Muscle of back (tissue), 11 donors: ENCODE results near the gene PARG. TPM values are rescaled to one million over a fixed set of nuclear protein-coding genes. Genes with fewer than 3 reads are reported as not detected.
"Not testable (repeated sequence)": the region's sequence is repeated elsewhere in the genome, so short reads cannot be mapped to it uniquely, and the experiment has no call there.

Source experiments
- DNase-seq, 3 donors: peaks; one replicate each; pipeline versions ENCODE4 v3.0.0 to v3.0.0-alpha.2; 2013
- polyA plus RNA-seq, 10 donors: library from polyadenylated mRNA; unstranded; fragments of 120-200 nt; gene quantifications; one replicate each; pipeline ENCODE4 v1.2.1, GENCODE V29; 2013; ENCODE audit not compliant: insufficient read length in 10 of 10

PARG gene
- polyA plus RNA-seq, 10 donors, result 14.9 to 21.3 (median 18.4) TPM

- DNase-seq, result peak in 1 of 3 donors; percentile 1
Measured at GRCh38 chr10:49908290-49909080, 33.3 kb downstream of the PARG start.

GRCh38 chr10:49903829-49904228 lies 38.0 kb downstream of the PARG start:
- DNase-seq, result not testable (repeated sequence)

GRCh38 chr10:49900406-49900805 lies 41.4 kb downstream of the PARG start:
- not testable (repeated sequence) for DNase-seq

GRCh38 chr10:49899999-49900398 lies 41.8 kb downstream of the PARG start:
- DNase-seq, result not testable (repeated sequence)

GRCh38 chr10:49890025-49890424 lies 51.8 kb downstream of the PARG start:
- DNase-seq, result not testable (repeated sequence)

GRCh38 chr10:49884739-49885331 lies 57.0 kb downstream of the PARG start:
- DNase-seq, result not testable (repeated sequence)

GRCh38 chr10:49883852-49884251 lies 58.0 kb downstream of the PARG start:
- not testable (repeated sequence) for DNase-seq

- DNase-seq, result not testable (repeated sequence)
Measured at GRCh38 chr10:49882327-49882726, 59.5 kb downstream of the PARG start.

GRCh38 chr10:49872740-49873139 lies 69.1 kb downstream of the PARG start:
- not testable (repeated sequence) for DNase-seq

- DNase-seq, result not testable (repeated sequence)
Measured at GRCh38 chr10:49871462-49871861, 70.4 kb downstream of the PARG start.

GRCh38 chr10:49859933-49860332 lies 81.9 kb downstream of the PARG start:
- DNase-seq, result not testable (repeated sequence)

- not testable (repeated sequence) for DNase-seq
Measured at GRCh38 chr10:49858697-49859382, 83.0 kb downstream of the PARG start.

GRCh38 chr10:49849520-49849919 lies 92.3 kb downstream of the PARG start:
- DNase-seq, result not testable (repeated sequence)

GRCh38 chr10:49844775-49845595 lies 96.8 kb downstream of the PARG start:
- no peak for DNase-seq

GRCh38 chr10:49842333-49842628 lies 99.5 kb downstream of the PARG start:
- DNase-seq, result not testable (repeated sequence)

GRCh38 chr10:49841615-49842332 lies 100.1 kb downstream of the PARG start:
- DNase-seq, result no peak

- no peak for DNase-seq
Measured at GRCh38 chr10:49837685-49838084, 104.1 kb downstream of the PARG start.

GRCh38 chr10:49837051-49837478 lies 104.8 kb downstream of the PARG start:
- DNase-seq, result no peak

- no peak for DNase-seq
Measured at GRCh38 chr10:49834976-49835375, 106.9 kb downstream of the PARG start.

- no peak for DNase-seq
Measured at GRCh38 chr10:49834201-49834600, 107.6 kb downstream of the PARG start.

- no peak for DNase-seq
Measured at GRCh38 chr10:49833168-49833567, 108.7 kb downstream of the PARG start.
